HepG2 (cell line): ENCODE measurements around the gene CCDC124. TPM values are rescaled to one million over a fixed set of nuclear protein-coding genes. Genes with fewer than 3 reads are reported as not detected.
A peak's percentile ranks its signal among the peaks of the same experiment; 100 is the strongest.

ENCODE experiments used
- ARID2 ChIP-seq: sonication (generic); formaldehyde crosslinking; IDR thresholded peaks from 2 replicates; pipeline ENCODE4 v1.8.1; 2022; ENCODE audit warnings: mild to moderate bottlenecking, missing genetic modification reagents, borderline replicate concordance
- GATAD1 ChIP-seq: IDR thresholded peaks from 2 replicates; pipeline ENCODE4 v1.6.1; 2016; ENCODE audit warnings: missing genetic modification reagents, missing compliant biosample characterization
- KDM3A ChIP-seq: IDR thresholded peaks from 2 replicates; pipeline ENCODE4 v1.6.1; 2018; ENCODE audit warnings: low read depth, missing compliant biosample characterization
- PHF20 ChIP-seq: sonication (generic); formaldehyde crosslinking; IDR thresholded peaks from 2 replicates; pipeline ENCODE4 v1.5.0; 2020; ENCODE audit warnings: mild to moderate bottlenecking, missing genetic modification reagents
- SMC3 ChIP-seq: IDR thresholded peaks from 2 replicates; pipeline ENCODE4 v1.6.1; 2011; ENCODE audit warnings: low read length, improper control_type of control experiment
- SOX6 ChIP-seq, 2 experiments: fragments of 450-650 bp in 1 of 2; sonication (generic) in 1 of 2; formaldehyde crosslinking in 1 of 2; IDR thresholded peaks; 2 replicates each; pipeline versions ENCODE4 v1.4.0 to v1.6.1; 2017 to 2020; ENCODE audit warnings: antibody characterized with exemption in 1 of 2, mild to moderate bottlenecking in 1 of 2, missing genetic modification reagents in 1 of 2
- SP1 ChIP-seq, 2 experiments: fragments of 450-650 bp in 1 of 2; sonication (generic) in 1 of 2; formaldehyde crosslinking in 1 of 2; IDR thresholded peaks; 2 replicates each; pipeline versions ENCODE4 v1.4.0 to v1.6.1; 2016 to 2020; ENCODE audit warnings: missing genetic modification reagents in 1 of 2
- ZNF558 ChIP-seq: sonication (generic); formaldehyde crosslinking; IDR thresholded peaks from 2 replicates; pipeline ENCODE4 v1.9.0; 2022; ENCODE audit warnings: mild to moderate bottlenecking, missing genetic modification reagents, borderline replicate concordance
- ZNF724P ChIP-seq: sonication (generic); formaldehyde crosslinking; IDR thresholded peaks from 2 replicates; pipeline ENCODE4 v1.8.0; 2022; ENCODE audit warnings: missing genetic modification reagents, borderline replicate concordance
- polyA plus RNA-seq, 8 experiments: library from polyadenylated mRNA; depleted of rRNA in 3 of 8; stranded (reverse) in 7 of 8; unstranded in 1 of 8; fragments of >200 nt; fragmentation: Illumina TruSeq in 4 of 8; extraction: Trizol in 4 of 8; gene quantifications; 2 replicates each; pipeline versions ENCODE4 v1.2.1 to v1.2.3, GENCODE V29; 2011 to 2016; ENCODE audit warnings: low read depth in 4 of 8, missing spikeins in 1 of 8, mixed read lengths in 1 of 8; ENCODE audit not compliant: insufficient read depth in 1 of 8
- total RNA-seq, 5 experiments: library from RNA; depleted of rRNA; stranded (reverse); fragments of >200 nt; fragmentation: Illumina TruSeq; extraction: Trizol; gene quantifications; 2 replicates each; pipeline ENCODE4 v1.2.3, GENCODE V29; 2016; ENCODE audit warnings: low read depth in 1 of 5
- TF ChIP-seq, protein P1 (sequence below): sonication (generic); formaldehyde crosslinking; IDR thresholded peaks from 2 replicates; pipeline ENCODE4 v1.5.1; 2020; ENCODE audit warnings: mild to moderate bottlenecking, moderate library complexity, missing genetic modification reagents
- TF ChIP-seq, protein P2 (sequence below): sonication (generic); formaldehyde crosslinking; IDR thresholded peaks from 2 replicates; pipeline ENCODE4 v1.4.0; 2020; ENCODE audit warnings: missing genetic modification reagents

The CCDC124 gene
- total and polyA plus RNA-seq, 2 of the 13 experiments (the other 11 are each of a cell fraction or from before 2014, with no cell fraction given), result 14.9 to 20.3 TPM

DNA sequence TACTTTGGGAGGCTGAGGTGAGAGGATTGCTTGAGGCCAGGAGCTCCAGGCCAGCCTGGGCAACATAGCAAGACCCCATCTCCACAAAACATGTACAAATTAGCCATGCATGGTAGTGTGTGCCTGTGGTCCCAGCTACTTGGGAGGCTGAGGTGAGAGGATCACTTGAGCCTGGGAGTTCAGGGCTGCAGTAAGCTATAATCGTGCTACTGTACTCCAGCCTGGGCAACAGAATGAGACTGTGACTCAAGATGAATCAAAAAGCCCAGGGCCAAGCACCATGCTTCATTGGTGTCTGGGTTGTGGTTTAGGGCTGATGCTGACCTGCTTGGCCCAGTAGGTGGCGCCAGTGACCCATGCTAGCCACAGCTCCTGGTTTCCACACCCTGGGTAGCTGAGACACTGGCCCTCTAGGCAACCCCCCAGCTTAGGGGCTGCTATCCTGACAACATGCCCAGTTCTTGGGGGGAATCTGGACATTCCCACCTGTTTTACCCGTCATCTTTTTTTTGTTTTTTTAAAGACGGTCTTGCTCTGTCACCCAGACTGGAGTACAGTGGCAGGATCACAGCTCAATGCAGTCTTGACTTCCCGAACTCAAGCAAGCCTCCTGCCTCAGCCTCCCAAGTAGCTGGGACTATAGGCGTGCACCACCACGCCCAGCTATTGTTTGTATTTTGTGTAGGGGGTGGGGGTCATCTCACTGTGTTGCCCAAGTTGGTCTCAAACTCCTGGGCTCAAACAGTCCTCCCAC is 5.5 kb downstream of the CCDC124 start (continued):
- peak; percentile 80 for TF ChIP-seq SMC3
- 0 out of 2 replicates have a peak, but pooled peaks have one; percentile 14 for TF ChIP-seq GATAD1 (CRISPR knock-in tag)
- TF ChIP-seq SP1 (IDR thresholded peaks at IDR 0.05), result no peak
- peak; percentile 32; the same call in 1 of the 2 replicates for TF ChIP-seq SP1 (CRISPR knock-in tag; IDR thresholded peaks at IDR 0.05)
- TF ChIP-seq, protein P1, sequence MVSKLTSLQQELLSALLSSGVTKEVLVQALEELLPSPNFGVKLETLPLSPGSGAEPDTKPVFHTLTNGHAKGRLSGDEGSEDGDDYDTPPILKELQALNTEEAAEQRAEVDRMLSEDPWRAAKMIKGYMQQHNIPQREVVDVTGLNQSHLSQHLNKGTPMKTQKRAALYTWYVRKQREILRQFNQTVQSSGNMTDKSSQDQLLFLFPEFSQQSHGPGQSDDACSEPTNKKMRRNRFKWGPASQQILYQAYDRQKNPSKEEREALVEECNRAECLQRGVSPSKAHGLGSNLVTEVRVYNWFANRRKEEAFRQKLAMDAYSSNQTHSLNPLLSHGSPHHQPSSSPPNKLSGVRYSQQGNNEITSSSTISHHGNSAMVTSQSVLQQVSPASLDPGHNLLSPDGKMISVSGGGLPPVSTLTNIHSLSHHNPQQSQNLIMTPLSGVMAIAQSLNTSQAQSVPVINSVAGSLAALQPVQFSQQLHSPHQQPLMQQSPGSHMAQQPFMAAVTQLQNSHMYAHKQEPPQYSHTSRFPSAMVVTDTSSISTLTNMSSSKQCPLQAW, result peak; percentile 35; the same call in 1 of the 2 replicates
- no peak for TF ChIP-seq ARID2 (CRISPR knock-in tag)
- TF ChIP-seq PHF20 (CRISPR knock-in tag), result no peak
- TF ChIP-seq, protein P2, sequence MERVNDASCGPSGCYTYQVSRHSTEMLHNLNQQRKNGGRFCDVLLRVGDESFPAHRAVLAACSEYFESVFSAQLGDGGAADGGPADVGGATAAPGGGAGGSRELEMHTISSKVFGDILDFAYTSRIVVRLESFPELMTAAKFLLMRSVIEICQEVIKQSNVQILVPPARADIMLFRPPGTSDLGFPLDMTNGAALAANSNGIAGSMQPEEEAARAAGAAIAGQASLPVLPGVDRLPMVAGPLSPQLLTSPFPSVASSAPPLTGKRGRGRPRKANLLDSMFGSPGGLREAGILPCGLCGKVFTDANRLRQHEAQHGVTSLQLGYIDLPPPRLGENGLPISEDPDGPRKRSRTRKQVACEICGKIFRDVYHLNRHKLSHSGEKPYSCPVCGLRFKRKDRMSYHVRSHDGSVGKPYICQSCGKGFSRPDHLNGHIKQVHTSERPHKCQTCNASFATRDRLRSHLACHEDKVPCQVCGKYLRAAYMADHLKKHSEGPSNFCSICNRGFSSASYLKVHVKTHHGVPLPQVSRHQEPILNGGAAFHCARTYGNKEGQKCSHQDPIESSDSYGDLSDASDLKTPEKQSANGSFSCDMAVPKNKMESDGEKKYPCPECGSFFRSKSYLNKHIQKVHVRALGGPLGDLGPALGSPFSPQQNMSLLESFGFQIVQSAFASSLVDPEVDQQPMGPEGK (CRISPR knock-in tag), result peak; percentile 23; the same call in 1 of the 2 replicates
- TF ChIP-seq ZNF724P (CRISPR knock-in tag), result no peak
- no peak for TF ChIP-seq ZNF558
- TF ChIP-seq KDM3A (CRISPR knock-in tag), result peak; percentile 30; the same call in 1 of the 2 replicates
- no peak for TF ChIP-seq SOX6 (IDR thresholded peaks at IDR 0.05)
- TF ChIP-seq SOX6 (CRISPR knock-in tag; IDR thresholded peaks at IDR 0.05), result peak; percentile 17; the same call in 1 of the 2 replicates
